ENCODE measurements around the gene ETV3L.

The ETV3L gene

DNA sequence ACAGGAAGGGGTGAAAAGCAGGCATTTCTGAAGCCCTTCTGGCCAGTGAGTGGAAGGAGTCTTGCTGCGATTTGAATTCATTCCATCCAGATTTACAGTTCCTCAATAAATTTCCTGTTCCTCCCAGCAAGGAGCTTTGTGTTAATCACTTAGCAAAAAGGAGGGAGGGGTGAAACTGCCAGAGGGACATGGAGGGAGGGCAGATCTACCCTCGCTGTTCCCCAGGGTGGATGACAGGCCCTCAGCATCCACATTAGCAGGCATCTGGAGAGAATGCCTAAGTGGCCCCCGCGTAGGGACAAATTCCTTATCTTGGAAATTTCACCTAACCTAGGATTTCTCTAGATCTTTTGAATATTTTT is 37.4 kb upstream of the ETV3L start:
- no peak for DNase-seq (ENCODE audit: low read depth, low spot score)
- no peaks in the 10 kb centered on the region for H3K9me3 ChIP-seq (ENCODE audit: insufficient read depth, low read length)
- peaks cover 46% of the 10 kb centered on the region for H3K36me3 ChIP-seq (ENCODE audit: insufficient read depth, insufficient read length, low read length)
- peak overlapping the region; percentile 96 for H3K9ac ChIP-seq (ENCODE audit: insufficient read length, low read depth)
- H3K4me3 ChIP-seq (ENCODE audit: insufficient read length, low read depth), result peak overlapping the region; percentile 96
- peaks cover 8% of the 10 kb centered on the region for H3K4me1 ChIP-seq (ENCODE audit: insufficient read depth, insufficient read length)
- TF ChIP-seq SUZ12 (IDR thresholded peaks at IDR 0.05; ENCODE audit: extremely low read depth, insufficient read depth, insufficient read length) (no peak), YY1 (IDR thresholded peaks at IDR 0.05; ENCODE audit: insufficient read depth, insufficient read length) (no peak), ZNF274 (IDR thresholded peaks at IDR 0.05; ENCODE audit: low read depth, low read length) (no peak)
- H3K27me3 ChIP-seq (ENCODE audit: insufficient read depth, insufficient read length), result no peaks in the 10 kb centered on the region

DNA sequence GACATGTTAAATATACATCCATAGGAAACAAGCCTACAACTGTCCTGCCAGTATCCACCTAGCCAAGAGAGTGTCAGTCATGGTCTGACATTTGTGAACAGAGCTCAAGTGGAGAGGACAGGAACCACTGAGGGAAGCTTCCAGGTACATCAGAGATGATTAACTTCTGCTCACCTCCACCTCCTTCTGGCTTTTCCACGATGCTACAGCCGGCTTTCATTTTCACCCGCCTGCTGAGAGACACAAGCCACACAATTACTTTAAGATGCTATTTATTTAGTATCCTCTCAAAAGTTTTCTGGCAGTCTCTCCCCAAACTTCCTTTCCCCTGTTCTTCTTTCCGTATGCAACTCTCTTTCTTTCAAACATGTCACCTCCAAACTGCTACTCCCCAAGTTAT is 36.5 kb upstream of the ETV3L start:
- Histone ChIP-seq H3K36me3 (ENCODE audit: insufficient read depth, insufficient read length, low read length) (peaks cover 55% of the 10 kb centered on the region), H3K9ac (ENCODE audit: insufficient read length, low read depth) (no peak overlapping the region), H3K9me3 (ENCODE audit: insufficient read depth, low read length) (no peaks in the 10 kb centered on the region), H3K4me1 (ENCODE audit: insufficient read depth, insufficient read length) (peaks cover 7% of the 10 kb centered on the region), H3K27me3 (ENCODE audit: insufficient read depth, insufficient read length) (no peaks in the 10 kb centered on the region), H3K4me3 (ENCODE audit: insufficient read length, low read depth) (no peak overlapping the region)
- no peak for TF ChIP-seq ZNF274 (IDR thresholded peaks at IDR 0.05; ENCODE audit: low read depth, low read length)
- DNase-seq (ENCODE audit: low read depth, low spot score), result no peak

DNA sequence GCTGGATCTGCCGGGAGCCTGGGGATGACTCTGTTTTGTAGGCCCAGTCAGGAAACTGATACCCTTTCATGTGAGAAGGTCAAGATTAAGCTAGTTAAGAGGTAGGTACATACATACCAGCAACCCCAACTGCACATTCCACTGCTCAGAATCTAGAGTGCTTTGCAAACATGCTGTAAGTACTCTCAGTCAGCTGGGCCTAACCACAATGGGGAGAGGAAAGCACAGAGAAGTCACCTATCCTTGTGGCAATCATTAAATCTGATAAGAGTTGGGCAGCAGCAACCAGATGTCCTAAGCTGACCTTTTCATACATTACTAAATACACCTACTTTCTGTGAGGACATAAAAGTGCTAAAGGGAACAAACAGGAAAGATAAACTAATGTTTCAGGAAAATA is 36.0 kb upstream of the ETV3L start:
- Histone ChIP-seq H3K9me3 (ENCODE audit: insufficient read depth, low read length) (no peaks in the 10 kb centered on the region), H3K4me3 (ENCODE audit: insufficient read length, low read depth) (no peak overlapping the region), H3K36me3 (ENCODE audit: insufficient read depth, insufficient read length, low read length) (peaks cover 60% of the 10 kb centered on the region), H3K27me3 (ENCODE audit: insufficient read depth, insufficient read length) (no peaks in the 10 kb centered on the region), H3K9ac (ENCODE audit: insufficient read length, low read depth) (no peak overlapping the region), H3K4me1 (ENCODE audit: insufficient read depth, insufficient read length) (peaks cover 5% of the 10 kb centered on the region)
- DNase-seq (ENCODE audit: low read depth, low spot score), result no peak
- no peak for TF ChIP-seq SUZ12 (IDR thresholded peaks at IDR 0.05; ENCODE audit: extremely low read depth, insufficient read depth, insufficient read length)
- TF ChIP-seq ZNF274 (IDR thresholded peaks at IDR 0.05; ENCODE audit: low read depth, low read length), result no peak
- no peak for TF ChIP-seq YY1 (IDR thresholded peaks at IDR 0.05; ENCODE audit: insufficient read depth, insufficient read length)

DNA sequence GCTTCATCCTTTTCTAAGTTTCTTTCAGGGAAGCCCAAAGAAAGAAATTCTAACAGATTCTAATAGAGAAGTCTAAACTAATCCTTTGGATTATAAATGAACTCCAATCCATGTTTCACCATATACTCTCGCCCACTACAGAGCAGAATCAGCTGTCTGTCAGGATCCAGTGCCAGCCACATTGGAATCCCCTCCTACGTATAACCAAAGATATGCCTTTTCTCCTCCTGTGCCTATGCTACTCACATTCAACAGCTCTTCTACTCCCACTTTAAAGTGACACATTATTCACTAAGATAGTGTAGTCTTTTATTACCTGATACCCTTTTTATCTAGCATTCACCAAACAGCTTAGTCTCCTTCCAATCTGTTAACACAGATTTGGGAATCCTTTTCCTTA is 35.5 kb upstream of the ETV3L start:
- H3K4me3 ChIP-seq (ENCODE audit: insufficient read length, low read depth), result no peak overlapping the region
- H3K9me3 ChIP-seq (ENCODE audit: insufficient read depth, low read length), result no peaks in the 10 kb centered on the region
- no peak for TF ChIP-seq ZNF274 (IDR thresholded peaks at IDR 0.05; ENCODE audit: low read depth, low read length)
- TF ChIP-seq SUZ12 (IDR thresholded peaks at IDR 0.05; ENCODE audit: extremely low read depth, insufficient read depth, insufficient read length), result no peak
- no peak for TF ChIP-seq YY1 (IDR thresholded peaks at IDR 0.05; ENCODE audit: insufficient read depth, insufficient read length)
- peaks cover 65% of the 10 kb centered on the region for H3K36me3 ChIP-seq (ENCODE audit: insufficient read depth, insufficient read length, low read length)
- H3K9ac ChIP-seq (ENCODE audit: insufficient read length, low read depth), result no peak overlapping the region
- no peaks in the 10 kb centered on the region for H3K27me3 ChIP-seq (ENCODE audit: insufficient read depth, insufficient read length)
- peaks cover 5% of the 10 kb centered on the region for H3K4me1 ChIP-seq (ENCODE audit: insufficient read depth, insufficient read length)
- DNase-seq (ENCODE audit: low read depth, low spot score), result no peak

DNA sequence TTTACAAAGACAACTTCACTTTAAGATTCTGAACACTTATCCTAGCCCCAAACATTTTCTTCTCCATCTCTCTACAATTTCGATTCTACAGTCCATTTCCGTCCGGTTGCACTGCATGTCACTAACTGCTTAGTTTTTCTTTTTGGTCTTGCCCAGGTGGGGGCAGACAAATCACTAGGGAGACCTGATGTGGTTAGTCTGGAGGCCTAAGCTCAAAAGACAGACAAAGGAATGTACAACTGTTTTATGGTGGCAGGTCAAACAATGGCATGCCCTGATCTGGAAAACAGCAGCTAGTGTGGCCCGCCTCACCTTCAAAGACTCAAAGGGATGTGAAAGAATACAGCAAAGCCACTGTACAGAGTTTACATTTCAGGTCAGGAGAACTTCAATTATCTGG is 34.8 kb upstream of the ETV3L start:
- Histone ChIP-seq H3K9ac (ENCODE audit: insufficient read length, low read depth) (no peak overlapping the region), H3K4me3 (ENCODE audit: insufficient read length, low read depth) (no peak overlapping the region), H3K27me3 (ENCODE audit: insufficient read depth, insufficient read length) (no peaks in the 10 kb centered on the region), H3K36me3 (ENCODE audit: insufficient read depth, insufficient read length, low read length) (peaks cover 69% of the 10 kb centered on the region), H3K4me1 (ENCODE audit: insufficient read depth, insufficient read length) (peaks cover 5% of the 10 kb centered on the region), H3K9me3 (ENCODE audit: insufficient read depth, low read length) (no peaks in the 10 kb centered on the region)
- DNase-seq (ENCODE audit: low read depth, low spot score), result no peak
- TF ChIP-seq ZNF274 (IDR thresholded peaks at IDR 0.05; ENCODE audit: low read depth, low read length) (no peak), SUZ12 (IDR thresholded peaks at IDR 0.05; ENCODE audit: extremely low read depth, insufficient read depth, insufficient read length) (no peak), YY1 (IDR thresholded peaks at IDR 0.05; ENCODE audit: insufficient read depth, insufficient read length) (no peak)

DNA sequence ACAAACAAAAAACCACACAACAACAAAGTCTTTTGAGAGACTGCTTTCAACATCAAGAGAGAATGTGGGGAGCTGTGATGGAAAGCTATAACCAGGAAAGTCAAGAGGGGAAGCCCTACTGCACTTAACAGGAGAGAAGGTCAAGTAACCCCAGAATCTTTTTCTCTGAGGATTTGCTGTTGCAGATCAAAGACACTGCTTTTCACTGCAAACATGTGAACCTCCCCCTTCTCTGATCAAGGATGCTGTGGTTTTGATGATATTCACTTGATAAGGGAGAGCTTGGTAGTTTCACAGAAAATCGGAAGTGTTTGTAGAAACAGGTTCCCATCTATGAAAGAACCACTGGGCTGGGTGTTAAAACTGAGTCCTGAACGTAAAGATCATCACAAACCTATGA is 33.8 kb upstream of the ETV3L start:
- Histone ChIP-seq H3K36me3 (ENCODE audit: insufficient read depth, insufficient read length, low read length) (peaks cover 79% of the 10 kb centered on the region), H3K4me1 (ENCODE audit: insufficient read depth, insufficient read length) (peaks cover 5% of the 10 kb centered on the region), H3K27me3 (ENCODE audit: insufficient read depth, insufficient read length) (no peaks in the 10 kb centered on the region), H3K4me3 (ENCODE audit: insufficient read length, low read depth) (no peak overlapping the region), H3K9me3 (ENCODE audit: insufficient read depth, low read length) (no peaks in the 10 kb centered on the region), H3K9ac (ENCODE audit: insufficient read length, low read depth) (no peak overlapping the region)
- TF ChIP-seq SUZ12 (IDR thresholded peaks at IDR 0.05; ENCODE audit: extremely low read depth, insufficient read depth, insufficient read length) (no peak), YY1 (IDR thresholded peaks at IDR 0.05; ENCODE audit: insufficient read depth, insufficient read length) (no peak), ZNF274 (IDR thresholded peaks at IDR 0.05; ENCODE audit: low read depth, low read length) (no peak)
- no peak for DNase-seq (ENCODE audit: low read depth, low spot score)

DNA sequence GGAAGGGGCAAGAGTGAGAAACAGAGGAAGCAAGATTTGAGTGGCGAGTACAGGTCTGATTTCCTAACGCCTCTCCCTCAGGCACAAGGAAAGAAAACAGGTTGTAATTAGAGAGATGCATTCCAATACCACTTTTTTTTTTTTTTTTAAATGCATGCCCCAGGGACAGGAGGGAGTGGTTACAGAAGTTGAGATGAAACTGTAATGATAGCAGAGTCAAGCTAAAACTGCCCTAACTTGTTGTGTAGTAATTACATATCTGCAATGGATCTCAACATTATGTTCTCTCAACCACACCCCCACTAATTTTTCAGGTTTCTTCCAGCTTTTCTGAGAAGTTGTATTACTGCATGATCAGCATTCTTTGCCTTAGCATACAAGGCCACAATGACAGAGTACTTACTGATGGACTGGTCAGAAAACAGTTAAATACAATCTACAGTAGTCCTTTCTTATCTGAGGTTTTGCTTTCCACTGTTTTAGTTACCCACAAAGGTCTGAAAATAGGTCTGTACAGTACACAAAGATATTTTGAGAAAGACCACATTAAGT is 33.1 kb upstream of the ETV3L start:
- Histone ChIP-seq H3K27me3 (ENCODE audit: insufficient read depth, insufficient read length) (no peaks in the 10 kb centered on the region), H3K36me3 (ENCODE audit: insufficient read depth, insufficient read length, low read length) (peaks cover 86% of the 10 kb centered on the region), H3K9ac (ENCODE audit: insufficient read length, low read depth) (no peak overlapping the region), H3K4me3 (ENCODE audit: insufficient read length, low read depth) (no peak overlapping the region), H3K4me1 (ENCODE audit: insufficient read depth, insufficient read length) (peaks cover 5% of the 10 kb centered on the region), H3K9me3 (ENCODE audit: insufficient read depth, low read length) (no peaks in the 10 kb centered on the region)
- no peak for TF ChIP-seq YY1 (IDR thresholded peaks at IDR 0.05; ENCODE audit: insufficient read depth, insufficient read length)
- no peak for TF ChIP-seq ZNF274 (IDR thresholded peaks at IDR 0.05; ENCODE audit: low read depth, low read length)
- no peak for TF ChIP-seq SUZ12 (IDR thresholded peaks at IDR 0.05; ENCODE audit: extremely low read depth, insufficient read depth, insufficient read length)
- no peak for DNase-seq (ENCODE audit: low read depth, low spot score)

DNA sequence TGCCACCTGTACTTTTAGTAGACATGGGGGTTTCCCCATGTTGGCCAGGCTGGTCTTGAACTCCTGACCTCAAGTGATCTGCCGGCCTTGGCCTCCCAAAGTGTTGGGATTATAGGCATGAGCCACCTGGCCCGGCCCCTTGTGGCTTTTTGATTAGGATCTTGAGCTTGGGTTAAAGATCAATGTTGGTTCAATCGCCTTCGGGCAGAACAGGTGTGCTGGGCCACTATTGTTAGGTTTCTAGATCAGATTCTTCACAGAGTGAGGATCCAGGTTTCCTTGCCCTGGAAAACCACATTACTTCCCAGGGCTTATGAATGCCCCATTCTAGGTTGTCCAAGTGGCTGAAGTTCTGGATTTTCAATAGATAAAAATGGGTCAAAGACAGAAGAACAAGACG is 32.5 kb upstream of the ETV3L start:
- H3K4me1 ChIP-seq (ENCODE audit: insufficient read depth, insufficient read length), result peaks cover 5% of the 10 kb centered on the region
- DNase-seq (ENCODE audit: low read depth, low spot score), result no peak
- no peak overlapping the region for H3K4me3 ChIP-seq (ENCODE audit: insufficient read length, low read depth)
- no peaks in the 10 kb centered on the region for H3K9me3 ChIP-seq (ENCODE audit: insufficient read depth, low read length)
- no peak for TF ChIP-seq ZNF274 (IDR thresholded peaks at IDR 0.05; ENCODE audit: low read depth, low read length)
- no peak for TF ChIP-seq YY1 (IDR thresholded peaks at IDR 0.05; ENCODE audit: insufficient read depth, insufficient read length)
- no peak for TF ChIP-seq SUZ12 (IDR thresholded peaks at IDR 0.05; ENCODE audit: extremely low read depth, insufficient read depth, insufficient read length)
- H3K9ac ChIP-seq (ENCODE audit: insufficient read length, low read depth), result no peak overlapping the region
- H3K27me3 ChIP-seq (ENCODE audit: insufficient read depth, insufficient read length), result no peaks in the 10 kb centered on the region
- H3K36me3 ChIP-seq (ENCODE audit: insufficient read depth, insufficient read length, low read length), result peaks cover 91% of the 10 kb centered on the region

All from NT2/D1 (cell line).